ENCODE results near the gene DRC3. TPM values are rescaled to one million over a fixed set of nuclear protein-coding genes. Genes with fewer than 3 reads are reported as not detected.

The DRC3 gene
- total and polyA plus RNA-seq, 10 of the 15 experiments (the other 5 are each of a cell fraction or from before 2014, with no cell fraction given) = 0.18 to 2.3 (median 0.60) TPM; not detected in 3

DNA sequence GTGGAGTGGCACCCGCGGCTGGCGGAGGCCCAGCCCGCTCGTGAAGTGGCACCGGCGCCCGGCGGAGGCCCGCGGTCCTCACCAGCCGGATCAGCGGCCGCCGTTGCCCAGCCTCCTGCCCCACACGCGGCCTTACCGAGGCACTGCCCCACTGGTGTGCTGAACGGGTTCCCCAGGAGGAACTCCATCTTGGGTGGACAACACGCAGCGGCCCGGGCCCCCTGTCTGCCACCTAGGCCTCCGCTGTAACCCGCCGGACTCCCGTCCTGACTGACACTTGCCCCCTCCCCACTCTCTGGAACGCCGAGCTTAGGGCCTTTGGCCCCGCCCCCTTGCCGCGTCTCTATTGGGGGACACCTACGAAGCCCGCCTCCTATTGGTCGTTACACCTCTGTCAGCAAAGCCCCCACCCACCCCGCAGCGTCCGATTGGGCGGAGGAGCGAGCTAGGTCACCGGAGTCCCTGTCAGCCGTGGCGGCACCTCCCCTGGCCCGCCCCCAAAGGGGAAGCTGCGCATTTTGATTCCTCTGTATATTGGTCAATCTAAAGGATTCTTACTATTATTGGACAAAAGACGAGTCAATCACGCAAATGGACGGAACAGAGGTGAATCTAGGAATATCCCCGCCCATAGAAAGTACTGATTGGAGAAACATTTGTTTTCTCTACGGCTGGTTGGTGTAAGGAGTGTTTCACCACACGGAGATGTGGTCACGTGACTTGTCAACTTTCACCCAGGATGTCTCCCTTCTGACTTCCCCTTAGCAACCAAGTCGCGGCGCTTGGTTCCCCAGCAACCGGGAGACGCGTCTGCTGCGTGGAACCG lies at the start of gene DRC3, which contains the start of gene TOM1L2 (continued):
- TF ChIP-seq ZBTB11 (CRISPR knock-in tag; IDR thresholded peaks at IDR 0.05) (peak; percentile 79), BHLHE40 (IDR thresholded peaks at IDR 0.05; ENCODE audit: borderline replicate concordance in 1 of 2, low read depth in 2 of 2, low read length in 1 of 2) (peak; percentile 84 to 99; a peak in 3 of 4 replicates), IKZF1 (conservative IDR thresholded peaks at IDR 0.05) (peak; percentile 41; the same call in 1 of the 2 replicates), SP1 (IDR thresholded peaks at IDR 0.05; ENCODE audit: low read depth, low read length) (peak; percentile 100), BACH1 (IDR thresholded peaks at IDR 0.05; ENCODE audit: borderline replicate concordance) (peak; percentile 54), POU2F2 (IDR thresholded peaks at IDR 0.05; ENCODE audit: borderline replicate concordance, low read depth, low read length) (no peak; the same call in 2 of the 3 replicates), DPF2 (IDR thresholded peaks at IDR 0.05) (peak; percentile 100), CREM (IDR thresholded peaks at IDR 0.05; ENCODE audit: low read depth) (peak; percentile 89), NBN (IDR thresholded peaks at IDR 0.05) (no peak), EP300 (IDR thresholded peaks at IDR 0.05; ENCODE audit: borderline replicate concordance in 1 of 2, control insufficient read depth in 1 of 2, low read depth in 2 of 2, low read length in 2 of 2) (peak; percentile 29 to 31; a peak in 2 of 4 replicates), FOXM1 (IDR thresholded peaks at IDR 0.05; ENCODE audit: low read depth, low read length) (peak; percentile 78; the same call in 1 of the 2 replicates), GATAD2B (conservative IDR thresholded peaks at IDR 0.05; ENCODE audit: low read depth) (peak; percentile 74), TAF1 (IDR thresholded peaks at IDR 0.05; ENCODE audit: borderline replicate concordance, low read depth, low read length) (0 out of 2 replicates have a peak, but pooled peaks have one; percentile 19)
- TF ChIP-seq, protein P1, sequence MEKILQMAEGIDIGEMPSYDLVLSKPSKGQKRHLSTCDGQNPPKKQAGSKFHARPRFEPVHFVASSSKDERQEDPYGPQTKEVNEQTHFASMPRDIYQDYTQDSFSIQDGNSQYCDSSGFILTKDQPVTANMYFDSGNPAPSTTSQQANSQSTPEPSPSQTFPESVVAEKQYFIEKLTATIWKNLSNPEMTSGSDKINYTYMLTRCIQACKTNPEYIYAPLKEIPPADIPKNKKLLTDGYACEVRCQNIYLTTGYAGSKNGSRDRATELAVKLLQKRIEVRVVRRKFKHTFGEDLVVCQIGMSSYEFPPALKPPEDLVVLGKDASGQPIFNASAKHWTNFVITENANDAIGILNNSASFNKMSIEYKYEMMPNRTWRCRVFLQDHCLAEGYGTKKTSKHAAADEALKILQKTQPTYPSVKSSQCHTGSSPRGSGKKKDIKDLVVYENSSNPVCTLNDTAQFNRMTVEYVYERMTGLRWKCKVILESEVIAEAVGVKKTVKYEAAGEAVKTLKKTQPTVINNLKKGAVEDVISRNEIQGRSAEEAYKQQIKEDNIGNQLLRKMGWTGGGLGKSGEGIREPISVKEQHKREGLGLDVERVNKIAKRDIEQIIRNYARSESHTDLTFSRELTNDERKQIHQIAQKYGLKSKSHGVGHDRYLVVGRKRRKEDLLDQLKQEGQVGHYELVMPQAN (conservative IDR thresholded peaks at IDR 0.05) = peak; percentile 90
